HG02571 (cell line): Measurements from ENCODE around the gene AMN.

Source experiments
- ATAC-seq: cut with Tn5 transposase; IDR thresholded peaks from one replicate; pipeline ENCODE4 v1.9.1; 2021; ENCODE audit warnings: mild to moderate bottlenecking, moderate library complexity; ENCODE audit not compliant: unreplicated experiment

AMN gene

DNA sequence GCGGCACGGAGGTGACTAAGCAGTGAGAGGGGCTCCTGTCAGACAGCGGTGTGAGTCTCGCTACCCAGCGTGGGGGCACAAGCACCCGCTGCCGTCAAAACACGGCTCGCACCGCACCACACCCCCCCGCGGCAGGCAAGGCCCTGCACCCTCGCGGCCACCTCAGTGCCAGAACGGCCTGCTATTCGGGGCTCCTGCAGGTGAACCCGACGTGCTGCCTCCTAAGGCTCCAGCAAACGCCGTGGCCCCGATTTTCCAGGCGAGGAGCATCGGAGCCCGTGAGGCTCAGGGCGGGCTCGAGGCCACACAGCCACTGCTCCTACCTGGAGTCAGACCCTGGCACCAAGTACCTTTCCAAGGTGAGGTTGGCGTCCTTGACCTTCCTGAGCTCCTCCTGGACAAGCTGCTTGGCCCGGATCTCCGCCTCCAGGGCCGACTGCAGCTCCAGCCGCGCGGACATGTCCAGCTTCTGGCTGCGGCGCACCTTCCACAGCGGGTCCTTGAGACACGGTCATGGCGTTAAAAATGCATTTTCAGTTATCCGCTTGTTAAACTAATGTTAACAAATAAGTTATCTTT is 41.8 kb downstream of the AMN start:
- no peak for ATAC-seq

GRCh38 chr14:102965282-102965681 is 42.8 kb downstream of the AMN start:
- ATAC-seq = no peak

DNA sequence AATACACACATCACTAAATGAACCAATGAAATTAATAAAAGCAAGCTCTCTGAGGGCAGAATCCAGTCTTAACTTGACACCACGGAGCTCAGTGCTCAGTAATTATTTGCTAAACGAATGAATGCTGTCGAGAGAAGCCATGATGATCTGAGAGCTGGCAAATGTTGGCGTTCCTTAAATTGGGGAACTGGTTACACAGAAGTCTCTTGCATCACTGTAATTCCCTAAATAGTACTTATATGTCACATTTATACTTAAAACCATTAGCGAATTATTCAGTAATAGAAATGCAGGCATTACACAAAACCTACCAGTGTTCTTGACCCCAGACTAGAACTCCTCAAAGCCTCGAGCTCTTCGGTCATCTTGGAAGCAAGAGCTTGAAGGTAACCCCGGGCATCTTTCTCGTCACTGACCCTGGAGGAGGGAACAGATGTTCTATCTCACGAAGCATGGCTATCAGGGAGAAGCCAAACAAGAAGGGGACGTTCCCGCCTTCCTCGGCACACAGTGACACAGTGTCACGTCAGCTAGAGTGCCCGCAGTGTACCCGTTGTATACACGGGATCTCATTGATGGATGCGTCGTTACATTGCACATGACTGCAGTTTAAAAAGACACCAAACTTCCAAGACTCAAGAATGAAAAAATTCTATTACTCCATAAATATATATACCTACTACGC is 43.6 kb downstream of the AMN start:
- no peak for ATAC-seq

GRCh38 chr14:102966681-102967505 is 44.4 kb downstream of the AMN start:
- no peak for ATAC-seq

DNA sequence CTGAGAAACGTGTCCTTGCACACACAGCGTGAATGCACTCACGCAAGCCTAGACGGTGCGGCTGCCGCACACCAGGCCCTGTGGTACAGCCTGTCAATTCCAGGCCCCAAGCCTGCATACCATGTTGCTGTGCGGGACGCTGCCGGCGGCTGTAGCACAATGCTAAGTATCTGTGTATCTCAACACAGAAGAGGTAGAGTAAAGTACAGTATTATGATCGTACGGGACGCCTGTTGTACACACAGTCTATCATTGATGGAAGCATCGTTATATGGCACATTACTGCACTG is 45.0 kb downstream of the AMN start:
- no peak for ATAC-seq

GRCh38 chr14:102968306-102968705 is 45.8 kb downstream of the AMN start:
- no peak for ATAC-seq

- ATAC-seq = no peak
These were observed 46.8 kb downstream of the AMN start for GRCh38 chr14:102969060-102969791.

DNA sequence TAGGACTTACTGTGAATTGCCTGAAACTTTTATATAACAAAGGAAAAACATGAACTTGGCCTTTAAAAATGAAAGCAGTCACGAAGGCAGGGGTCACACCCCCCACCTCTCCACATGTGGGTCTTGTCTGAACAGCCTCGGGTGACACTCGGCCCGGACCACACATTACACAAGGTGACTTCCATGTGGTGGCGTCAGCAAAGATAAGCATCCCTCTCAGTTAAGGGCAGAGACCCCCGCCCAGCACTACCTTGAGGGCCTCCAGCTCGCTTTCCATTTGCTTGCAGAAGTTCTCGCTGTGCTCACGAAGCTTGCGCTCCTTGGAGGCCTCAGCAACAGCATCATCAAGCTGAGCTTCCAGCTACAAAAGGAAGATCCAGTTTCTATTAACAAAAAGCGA is 47.4 kb downstream of the AMN start:
- ATAC-seq = no peak

DNA sequence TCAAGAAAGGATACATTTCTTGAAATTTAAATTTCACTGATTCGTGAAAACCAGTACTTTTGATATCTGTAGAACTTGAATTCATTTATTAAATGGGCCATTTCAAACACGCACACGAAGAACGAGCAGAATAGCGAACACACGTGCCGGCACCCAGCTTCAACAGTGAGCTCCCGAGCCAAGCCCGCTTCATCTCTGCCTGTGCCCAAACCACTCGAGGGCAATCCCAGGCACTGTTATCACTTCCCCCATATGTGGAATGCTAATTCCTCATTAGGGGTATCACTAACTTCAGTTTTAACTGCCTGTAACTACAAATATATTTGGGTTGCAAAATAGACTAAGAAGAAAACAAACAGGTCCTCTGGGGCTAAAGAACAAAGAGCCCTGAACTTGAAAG is 48.0 kb downstream of the AMN start:
- ATAC-seq = no peak

DNA sequence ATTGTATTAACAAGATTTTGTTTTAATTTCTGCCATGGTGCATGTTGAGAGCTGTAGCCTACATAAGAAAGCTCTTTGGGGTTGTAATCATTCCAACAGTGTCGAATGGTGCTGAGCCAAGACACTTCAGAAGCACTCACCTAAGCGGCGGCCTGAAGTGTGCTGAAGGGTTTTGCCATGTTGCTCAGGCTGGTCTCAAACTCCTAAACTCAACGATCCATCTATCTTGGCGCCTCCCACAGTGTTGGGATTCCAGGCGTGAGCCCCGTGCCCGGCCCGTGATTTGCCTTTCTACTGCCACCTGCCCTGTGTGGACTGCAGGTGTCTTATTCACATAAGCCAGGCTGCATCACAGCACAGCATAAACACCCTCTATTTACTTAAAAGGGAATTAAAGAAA is 48.9 kb downstream of the AMN start:
- ATAC-seq = no peak

DNA sequence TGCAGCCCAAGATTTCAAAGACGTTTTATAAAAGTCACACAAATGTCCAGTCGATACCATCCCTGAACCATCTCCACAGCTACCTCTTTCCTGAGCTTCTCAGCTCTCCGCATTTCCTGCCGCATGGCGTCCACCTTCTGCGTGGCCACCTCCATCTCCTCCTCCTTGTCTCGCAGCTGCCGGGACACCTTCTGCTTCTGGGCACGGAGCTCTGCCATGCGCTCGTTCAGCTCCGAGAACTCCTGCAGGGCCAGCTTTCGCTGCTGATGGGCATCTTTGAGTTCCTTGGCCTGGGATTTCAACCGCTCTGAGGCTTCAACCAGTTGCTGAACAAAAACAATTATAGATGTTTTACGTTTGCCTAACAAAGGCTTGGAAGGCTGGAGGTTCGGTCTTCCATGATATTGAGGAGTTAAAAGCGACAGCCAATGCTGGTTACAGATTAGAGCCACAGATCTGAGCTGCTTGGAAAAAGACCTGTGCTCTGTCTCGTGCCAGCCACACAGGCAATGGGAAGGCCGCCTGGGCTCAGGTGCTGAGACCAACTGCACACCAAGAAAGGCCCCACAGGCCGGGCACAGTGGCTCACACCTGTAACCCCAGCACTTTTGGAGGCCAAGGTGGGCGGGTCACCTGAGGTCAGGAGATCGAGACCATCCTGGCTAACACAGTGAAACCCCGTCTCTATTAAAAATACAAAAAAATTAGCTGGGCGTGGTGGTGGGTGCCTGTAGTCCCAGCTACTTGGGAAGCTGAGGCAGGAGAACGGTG is 49.6 kb downstream of the AMN start:
- ATAC-seq = no peak

- no peak for ATAC-seq
These were observed 51.3 kb downstream of the AMN start for GRCh38 chr14:102973706-102974285.

GRCh38 chr14:102975662-102976061 is 53.2 kb downstream of the AMN start:
- ATAC-seq = no peak

GRCh38 chr14:102977475-102977874 is 55.0 kb downstream of the AMN start:
- no peak for ATAC-seq

DNA sequence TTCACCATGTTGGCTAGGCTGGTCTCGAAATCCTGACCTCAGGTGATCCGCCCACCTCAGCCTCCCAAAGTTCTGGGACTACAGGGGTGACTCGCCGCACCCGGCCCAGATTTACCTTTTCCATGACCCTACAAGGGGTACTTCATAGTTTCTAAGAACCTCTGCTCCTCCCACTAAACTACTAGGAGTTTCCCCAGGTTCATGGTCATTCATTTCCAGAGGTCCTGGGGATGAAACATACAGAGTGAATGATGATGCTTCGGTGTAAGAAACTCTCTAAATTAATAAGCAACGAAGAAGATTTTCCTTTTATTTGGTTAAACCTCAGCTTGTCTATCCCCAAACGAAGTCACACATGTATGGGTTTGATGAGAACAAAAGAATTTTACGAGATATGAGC is 56.9 kb downstream of the AMN start:
- no peak for ATAC-seq

- no peak for ATAC-seq
These were observed 57.9 kb downstream of the AMN start for GRCh38 chr14:102980409-102980810.
